H1 (cell line): ENCODE data around the gene SFMBT2.

Experiments
- CEBPB ChIP-seq: IDR thresholded peaks from 2 replicates; pipeline ENCODE4 v1.6.1; 2012; ENCODE audit warnings: low read depth, low read length
- CHD2 ChIP-seq: IDR thresholded peaks from 2 replicates; pipeline ENCODE4 v1.6.1; 2012; ENCODE audit warnings: low read length, improper control_type of control experiment
- CTCF ChIP-seq, 3 experiments: IDR thresholded peaks; 1 replicate in 2 of 3; 2 replicates in 1 of 3; pipeline versions ENCODE4 v1.5.1 to v1.6.1; 2011; ENCODE audit warnings: low read length in 3 of 3, mild to moderate bottlenecking in 3 of 3, inconsistent platforms in 2 of 3, low read depth in 1 of 3, moderate library complexity in 1 of 3; ENCODE audit not compliant: insufficient read depth in 1 of 3; ENCODE audit errors: control extremely low read depth in 1 of 3
- E2F6 ChIP-seq: IDR thresholded peaks from 2 replicates; pipeline ENCODE4 v1.6.1; 2012; ENCODE audit warnings: inconsistent platforms
- EP300 ChIP-seq, 2 experiments: IDR thresholded peaks; 1 replicate in 1 of 2; 2 replicates in 1 of 2; pipeline ENCODE4 v1.6.1; 2011 to 2012; ENCODE audit warnings: low read depth in 2 of 2, low read length in 2 of 2, mild to moderate bottlenecking in 2 of 2, borderline replicate concordance in 1 of 2, inconsistent platforms in 1 of 2, moderate library complexity in 1 of 2
- EZH2 ChIP-seq: fragments of 200-600 bp; sonication (generic); IDR thresholded peaks from 2 replicates; pipeline ENCODE4 v1.7.1; 2012; ENCODE audit warnings: low read depth, mild to moderate bottlenecking, moderate library complexity, low read length, inconsistent platforms; ENCODE audit not compliant: severe bottlenecking
- MAX ChIP-seq: IDR thresholded peaks from 2 replicates; pipeline ENCODE4 v1.6.1; 2012; ENCODE audit warnings: inconsistent platforms
- RAD21 ChIP-seq, 2 experiments: IDR thresholded peaks in 1 of 2; conservative IDR thresholded peaks in 1 of 2; 2 replicates each; pipeline ENCODE4 v1.6.1; 2011; ENCODE audit warnings: low read depth in 2 of 2, low read length in 2 of 2, improper control_type of control experiment in 1 of 2, inconsistent platforms in 1 of 2, mild to moderate bottlenecking in 1 of 2, moderate library complexity in 1 of 2
- SP2 ChIP-seq: IDR thresholded peaks from 2 replicates; pipeline ENCODE4 v1.6.1; 2012; ENCODE audit warnings: mild to moderate bottlenecking, low read length, inconsistent platforms
- TBP ChIP-seq: IDR thresholded peaks from 2 replicates; pipeline ENCODE4 v1.6.1; 2011; ENCODE audit warnings: low read depth, low read length, improper control_type of control experiment
- YY1 ChIP-seq: IDR thresholded peaks from 2 replicates; pipeline ENCODE4 v1.6.1; 2011; ENCODE audit warnings: low read depth, mild to moderate bottlenecking, low read length

GRCh38 chr10:7264313-7264756, 146.5 kb downstream of the SFMBT2 start:
- TF ChIP-seq CTCF (IDR thresholded peaks at IDR 0.05; ENCODE audit: control extremely low read depth in 1 of 3, insufficient read depth in 1 of 3, low read depth in 1 of 3, low read length in 3 of 3) (no peak), EP300 (IDR thresholded peaks at IDR 0.05; ENCODE audit: borderline replicate concordance in 1 of 2, low read depth in 2 of 2, low read length in 2 of 2) (no peak), RAD21 (IDR thresholded peaks at IDR 0.05 in 1 of 2, conservative IDR thresholded peaks at IDR 0.05 in 1 of 2; ENCODE audit: low read depth in 2 of 2, low read length in 2 of 2) (no peak), CEBPB (no peak), SP2 (no peak), E2F6 (no peak), CHD2 (no peak), TBP (no peak), YY1 (no peak), EZH2 (no peak), MAX (no peak)
